Measurements from ENCODE around the gene ANKRD13D. TPM values are rescaled to one million over a fixed set of nuclear protein-coding genes. Genes with fewer than 3 reads are reported as not detected.

Gene ANKRD13D
- total and polyA plus RNA-seq, 2 experiments from 2014 or later = 20.3 to 30.8 TPM

- TF ChIP-seq, protein P1, sequence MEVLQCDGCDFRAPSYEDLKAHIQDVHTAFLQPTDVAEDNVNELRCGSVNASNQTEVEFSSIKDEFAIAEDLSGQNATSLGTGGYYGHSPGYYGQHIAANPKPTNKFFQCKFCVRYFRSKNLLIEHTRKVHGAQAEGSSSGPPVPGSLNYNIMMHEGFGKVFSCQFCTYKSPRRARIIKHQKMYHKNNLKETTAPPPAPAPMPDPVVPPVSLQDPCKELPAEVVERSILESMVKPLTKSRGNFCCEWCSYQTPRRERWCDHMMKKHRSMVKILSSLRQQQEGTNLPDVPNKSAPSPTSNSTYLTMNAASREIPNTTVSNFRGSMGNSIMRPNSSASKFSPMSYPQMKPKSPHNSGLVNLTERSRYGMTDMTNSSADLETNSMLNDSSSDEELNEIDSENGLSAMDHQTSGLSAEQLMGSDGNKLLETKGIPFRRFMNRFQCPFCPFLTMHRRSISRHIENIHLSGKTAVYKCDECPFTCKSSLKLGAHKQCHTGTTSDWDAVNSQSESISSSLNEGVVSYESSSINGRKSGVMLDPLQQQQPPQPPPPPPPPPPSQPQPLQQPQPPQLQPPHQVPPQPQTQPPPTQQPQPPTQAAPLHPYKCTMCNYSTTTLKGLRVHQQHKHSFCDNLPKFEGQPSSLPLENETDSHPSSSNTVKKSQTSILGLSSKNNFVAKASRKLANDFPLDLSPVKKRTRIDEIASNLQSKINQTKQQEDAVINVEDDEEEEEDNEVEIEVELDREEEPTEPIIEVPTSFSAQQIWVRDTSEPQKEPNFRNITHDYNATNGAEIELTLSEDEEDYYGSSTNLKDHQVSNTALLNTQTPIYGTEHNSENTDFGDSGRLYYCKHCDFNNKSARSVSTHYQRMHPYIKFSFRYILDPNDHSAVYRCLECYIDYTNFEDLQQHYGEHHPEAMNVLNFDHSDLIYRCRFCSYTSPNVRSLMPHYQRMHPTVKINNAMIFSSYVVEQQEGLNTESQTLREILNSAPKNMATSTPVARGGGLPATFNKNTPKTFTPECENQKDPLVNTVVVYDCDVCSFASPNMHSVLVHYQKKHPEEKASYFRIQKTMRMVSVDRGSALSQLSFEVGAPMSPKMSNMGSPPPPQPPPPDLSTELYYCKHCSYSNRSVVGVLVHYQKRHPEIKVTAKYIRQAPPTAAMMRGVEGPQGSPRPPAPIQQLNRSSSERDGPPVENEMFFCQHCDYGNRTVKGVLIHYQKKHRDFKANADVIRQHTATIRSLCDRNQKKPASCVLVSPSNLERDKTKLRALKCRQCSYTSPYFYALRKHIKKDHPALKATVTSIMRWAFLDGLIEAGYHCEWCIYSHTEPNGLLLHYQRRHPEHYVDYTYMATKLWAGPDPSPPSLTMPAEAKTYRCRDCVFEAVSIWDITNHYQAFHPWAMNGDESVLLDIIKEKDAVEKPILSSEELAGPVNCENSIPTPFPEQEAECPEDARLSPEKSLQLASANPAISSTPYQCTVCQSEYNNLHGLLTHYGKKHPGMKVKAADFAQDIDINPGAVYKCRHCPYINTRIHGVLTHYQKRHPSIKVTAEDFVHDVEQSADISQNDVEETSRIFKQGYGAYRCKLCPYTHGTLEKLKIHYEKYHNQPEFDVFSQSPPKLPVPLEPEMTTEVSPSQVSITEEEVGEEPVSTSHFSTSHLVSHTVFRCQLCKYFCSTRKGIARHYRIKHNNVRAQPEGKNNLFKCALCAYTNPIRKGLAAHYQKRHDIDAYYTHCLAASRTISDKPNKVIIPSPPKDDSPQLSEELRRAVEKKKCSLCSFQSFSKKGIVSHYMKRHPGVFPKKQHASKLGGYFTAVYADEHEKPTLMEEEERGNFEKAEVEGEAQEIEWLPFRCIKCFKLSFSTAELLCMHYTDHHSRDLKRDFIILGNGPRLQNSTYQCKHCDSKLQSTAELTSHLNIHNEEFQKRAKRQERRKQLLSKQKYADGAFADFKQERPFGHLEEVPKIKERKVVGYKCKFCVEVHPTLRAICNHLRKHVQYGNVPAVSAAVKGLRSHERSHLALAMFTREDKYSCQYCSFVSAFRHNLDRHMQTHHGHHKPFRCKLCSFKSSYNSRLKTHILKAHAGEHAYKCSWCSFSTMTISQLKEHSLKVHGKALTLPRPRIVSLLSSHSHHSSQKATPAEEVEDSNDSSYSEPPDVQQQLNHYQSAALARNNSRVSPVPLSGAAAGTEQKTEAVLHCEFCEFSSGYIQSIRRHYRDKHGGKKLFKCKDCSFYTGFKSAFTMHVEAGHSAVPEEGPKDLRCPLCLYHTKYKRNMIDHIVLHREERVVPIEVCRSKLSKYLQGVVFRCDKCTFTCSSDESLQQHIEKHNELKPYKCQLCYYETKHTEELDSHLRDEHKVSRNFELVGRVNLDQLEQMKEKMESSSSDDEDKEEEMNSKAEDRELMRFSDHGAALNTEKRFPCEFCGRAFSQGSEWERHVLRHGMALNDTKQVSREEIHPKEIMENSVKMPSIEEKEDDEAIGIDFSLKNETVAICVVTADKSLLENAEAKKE (CRISPR knock-in tag; IDR thresholded peaks at IDR 0.05) = no peak
- TF ChIP-seq JUNB (IDR thresholded peaks at IDR 0.05; ENCODE audit: unreplicated experiment) = no peak
- no peak for TF ChIP-seq ZNF331 (CRISPR knock-in tag; IDR thresholded peaks at IDR 0.05; ENCODE audit: low read depth)
- TF ChIP-seq STAT1 (IDR thresholded peaks at IDR 0.05; ENCODE audit: unreplicated experiment) = no peak
- TF ChIP-seq CREB1 (CRISPR knock-in tag; IDR thresholded peaks at IDR 0.05; ENCODE audit: low read depth) = no peak
Measured at GRCh38 chr11:67266449-67267187, 22.5 kb upstream of the ANKRD13D start, which contains the start of gene GRK2 (continued).

- peaks cover 3% of the 10 kb centered on the region; the same call in 1 of the 2 replicates for H3K36me3 ChIP-seq (ENCODE audit: insufficient read depth)
- peaks cover 25% of the 10 kb centered on the region for H3K4me1 ChIP-seq (ENCODE audit: insufficient read depth)
- DNase-seq (ENCODE audit: low spot score) = no peak
- peaks cover 14% of the 10 kb centered on the region for H3K27me3 Mint-ChIP-seq (ENCODE audit: insufficient read depth, low read depth, poor library complexity)
- H3K27me3 ChIP-seq (ENCODE audit: insufficient read depth) = no peaks in the 10 kb centered on the region
- H3F3A ChIP-seq (replicated peaks; ENCODE audit: low read depth) = peaks cover 18% of the 10 kb centered on the region
- peaks cover 15% of the 10 kb centered on the region; the same call in 2 of the 3 replicates for H3K36me3 Mint-ChIP-seq (ENCODE audit: low read depth)
- H3K27ac Mint-ChIP-seq = no peak overlapping the region
- H3K4me3 Mint-ChIP-seq = peak overlapping the region; percentile 95
- H3K27ac ChIP-seq (ENCODE audit: low read depth) = no peak overlapping the region
- peak overlapping the region; percentile 92 for H3K4me3 ChIP-seq
- peaks cover 54% of the 10 kb centered on the region for H3K79me2 ChIP-seq (replicated peaks; ENCODE audit: insufficient read depth)
- no peaks in the 10 kb centered on the region for H3K9me2 ChIP-seq (ENCODE audit: insufficient read depth)
- H3K9me3 Mint-ChIP-seq = no peaks in the 10 kb centered on the region
- ATAC-seq = no peak
- peak overlapping the region; percentile 97 for H3K4me2 ChIP-seq
- peak overlapping the region; percentile 38; the same call in 1 of the 2 replicates for H2AFZ ChIP-seq
- peaks cover 61% of the 10 kb centered on the region for H3K4me1 Mint-ChIP-seq
- H4K20me1 ChIP-seq (replicated peaks; ENCODE audit: insufficient read depth) = peaks cover 17% of the 10 kb centered on the region; the same call in 1 of the 2 replicates
- TF ChIP-seq EZH2 (IDR thresholded peaks at IDR 0.05; ENCODE audit: low read depth, unreplicated experiment) = no peak
- no peak for TF ChIP-seq JUNB (IDR thresholded peaks at IDR 0.05; ENCODE audit: unreplicated experiment)
Measured at GRCh38 chr11:67267188-67268080, 21.7 kb upstream of the ANKRD13D start.
